Measurements from ENCODE around the gene MRPL57.
"Not testable (repeated sequence)": the region's sequence is repeated elsewhere in the genome, so short reads cannot be mapped to it uniquely, and the experiment has no call there.

The MRPL57 gene

GRCh38 chr13:21175656-21176214, 723 bp upstream of the MRPL57 start:
- Histone ChIP-seq H3K27ac (peak overlapping the region; percentile 82), H3K27me3 (no peaks in the 10 kb centered on the region), H3K36me3 (peaks cover 6% of the 10 kb centered on the region), H3K9me3 (no peaks in the 10 kb centered on the region), H3K4me1 (ENCODE audit: control insufficient read depth in 1 of 2, insufficient read depth in 1 of 2, low read depth in 1 of 2, low read length in 1 of 2) (peaks cover 16 to 20% of the 10 kb centered on the region in 2 experiments), H3K4me3 (ENCODE audit: low read depth in 1 of 2, low read length in 1 of 2) (peak overlapping the region; percentile 81 to 83)
- no peak for TF ChIP-seq CTCF (IDR thresholded peaks at IDR 0.05)

- peak overlapping the region; percentile 81 to 83 for H3K4me3 ChIP-seq (ENCODE audit: low read depth in 1 of 2, low read length in 1 of 2)
- H3K27ac ChIP-seq: peak overlapping the region; percentile 82
- TF ChIP-seq CTCF (IDR thresholded peaks at IDR 0.05): no peak
- no peaks in the 10 kb centered on the region for H3K9me3 ChIP-seq
- H3K36me3 ChIP-seq: no peaks in the 10 kb centered on the region
- peaks cover 16 to 20% of the 10 kb centered on the region in 2 experiments for H3K4me1 ChIP-seq (ENCODE audit: control insufficient read depth in 1 of 2, insufficient read depth in 1 of 2, low read depth in 1 of 2, low read length in 1 of 2)
- no peaks in the 10 kb centered on the region for H3K27me3 ChIP-seq
Observed at GRCh38 chr13:21176982-21177284, 475 bp downstream of the MRPL57 start.

- Histone ChIP-seq H3K9me3 (no peaks in the 10 kb centered on the region), H3K27me3 (no peaks in the 10 kb centered on the region), H3K4me1 (ENCODE audit: control insufficient read depth in 1 of 2, insufficient read depth in 1 of 2, low read depth in 1 of 2, low read length in 1 of 2) (peaks cover 8 to 12% of the 10 kb centered on the region in 2 experiments), H3K4me3 (ENCODE audit: low read depth in 1 of 2, low read length in 1 of 2) (no peak overlapping the region), H3K36me3 (no peaks in the 10 kb centered on the region), H3K27ac (no peak overlapping the region)
- TF ChIP-seq CTCF (IDR thresholded peaks at IDR 0.05): no peak
Observed at GRCh38 chr13:21181671-21182070, 5.2 kb downstream of the MRPL57 start.

- not testable (repeated sequence) for H3K4me3 ChIP-seq (ENCODE audit: low read depth in 1 of 2, low read length in 1 of 2); H3K36me3 ChIP-seq; H3K27me3 ChIP-seq; H3K27ac ChIP-seq; H3K4me1 ChIP-seq (ENCODE audit: control insufficient read depth in 1 of 2, insufficient read depth in 1 of 2, low read depth in 1 of 2, low read length in 1 of 2); H3K9me3 ChIP-seq
Observed at GRCh38 chr13:21186410-21186809, 10.0 kb downstream of the MRPL57 start.

GRCh38 chr13:21194756-21195155, 18.3 kb downstream of the MRPL57 start:
- H3K4me3 ChIP-seq (ENCODE audit: low read depth in 1 of 2, low read length in 1 of 2); H3K27ac ChIP-seq; H3K36me3 ChIP-seq; H3K9me3 ChIP-seq; H3K4me1 ChIP-seq (ENCODE audit: control insufficient read depth in 1 of 2, insufficient read depth in 1 of 2, low read depth in 1 of 2, low read length in 1 of 2); H3K27me3 ChIP-seq: not testable (repeated sequence)

- H3K4me1 ChIP-seq (ENCODE audit: control insufficient read depth in 1 of 2, insufficient read depth in 1 of 2, low read depth in 1 of 2, low read length in 1 of 2); H3K27ac ChIP-seq; H3K27me3 ChIP-seq; H3K4me3 ChIP-seq (ENCODE audit: low read depth in 1 of 2, low read length in 1 of 2); H3K9me3 ChIP-seq; H3K36me3 ChIP-seq: not testable (repeated sequence)
Observed at GRCh38 chr13:21197606-21198225, 21.3 kb downstream of the MRPL57 start.

- H3K27me3 ChIP-seq; H3K4me3 ChIP-seq (ENCODE audit: low read depth in 1 of 2, low read length in 1 of 2); H3K9me3 ChIP-seq; H3K4me1 ChIP-seq (ENCODE audit: control insufficient read depth in 1 of 2, insufficient read depth in 1 of 2, low read depth in 1 of 2, low read length in 1 of 2); H3K27ac ChIP-seq; H3K36me3 ChIP-seq: not testable (repeated sequence)
Observed at GRCh38 chr13:21198391-21198790, 21.9 kb downstream of the MRPL57 start.

- H3K4me3 ChIP-seq (ENCODE audit: low read depth in 1 of 2, low read length in 1 of 2); H3K36me3 ChIP-seq; H3K9me3 ChIP-seq; H3K4me1 ChIP-seq (ENCODE audit: control insufficient read depth in 1 of 2, insufficient read depth in 1 of 2, low read depth in 1 of 2, low read length in 1 of 2); H3K27ac ChIP-seq; H3K27me3 ChIP-seq: not testable (repeated sequence)
Observed at GRCh38 chr13:21201456-21202190, 25.2 kb downstream of the MRPL57 start.

Data from neutrophil (primary cell).